HepG2 (cell line): Measurements from ENCODE around the gene COX5B. TPM values are rescaled to one million over a fixed set of nuclear protein-coding genes. Genes with fewer than 3 reads are reported as not detected.

Source experiments
- DMAP1 ChIP-seq: IDR thresholded peaks from 2 replicates; pipeline ENCODE4 v1.6.1; 2016
- EED ChIP-seq: sonication (generic); formaldehyde crosslinking; IDR thresholded peaks from 2 replicates; pipeline ENCODE4 v1.5.0; 2020; ENCODE audit warnings: mild to moderate bottlenecking, missing genetic modification reagents
- EHMT2 ChIP-seq: fragments of 200-600 bp; sonication (generic); IDR thresholded peaks from 2 replicates; pipeline ENCODE4 v1.7.0; 2017; ENCODE audit warnings: antibody characterized with exemption, low read depth, low read length, borderline replicate concordance
- GATAD2A ChIP-seq: IDR thresholded peaks from 2 replicates; pipeline ENCODE4 v1.6.1; 2016
- GTF2F1 ChIP-seq: fragments of 150-350 bp; IDR thresholded peaks from 2 replicates; pipeline ENCODE4 v1.6.1; 2014; ENCODE audit warnings: low read length
- LCORL ChIP-seq, 2 experiments: fragments of 450-650 bp in 1 of 2; sonication (generic) in 1 of 2; formaldehyde crosslinking in 1 of 2; IDR thresholded peaks; 2 replicates each; pipeline versions ENCODE4 v1.5.0 to v1.6.1; 2017 to 2020; ENCODE audit warnings: antibody characterized with exemption in 1 of 2, missing genetic modification reagents in 1 of 2
- MLXIP ChIP-seq: sonication (generic); formaldehyde crosslinking; IDR thresholded peaks from 2 replicates; pipeline ENCODE4 v1.9.0; 2021; ENCODE audit warnings: missing genetic modification reagents, borderline replicate concordance
- MYPOP ChIP-seq: sonication (generic); formaldehyde crosslinking; IDR thresholded peaks from 2 replicates; pipeline ENCODE4 v1.8.1; 2023; ENCODE audit warnings: mild to moderate bottlenecking, moderate library complexity, missing genetic modification reagents
- REST ChIP-seq, 2 experiments: IDR thresholded peaks; 2 replicates each; pipeline ENCODE4 v1.6.1; 2011 to 2012; ENCODE audit warnings: low read length in 2 of 2, borderline replicate concordance in 1 of 2, low read depth in 1 of 2, mild to moderate bottlenecking in 1 of 2, moderate library complexity in 1 of 2
- RFXANK ChIP-seq: IDR thresholded peaks from 2 replicates; pipeline ENCODE4 v1.6.1; 2016
- TBX2 ChIP-seq: sonication (generic); formaldehyde crosslinking; IDR thresholded peaks from 2 replicates; pipeline ENCODE4 v1.5.0; 2020; ENCODE audit warnings: missing genetic modification reagents, mild to moderate bottlenecking, borderline replicate concordance
- ZBTB25 ChIP-seq: IDR thresholded peaks from 2 replicates; pipeline ENCODE4 v1.6.1; 2018; ENCODE audit warnings: missing genetic modification reagents
- ZNF275 ChIP-seq: sonication (generic); formaldehyde crosslinking; IDR thresholded peaks from 2 replicates; pipeline ENCODE4 v1.8.0; 2022; ENCODE audit warnings: missing genetic modification reagents, mild to moderate bottlenecking, inconsistent platforms, borderline replicate concordance
- ZNF350 ChIP-seq: sonication (generic); formaldehyde crosslinking; IDR thresholded peaks from 2 replicates; pipeline ENCODE4 v1.4.0; 2020; ENCODE audit warnings: mild to moderate bottlenecking, low read depth, missing genetic modification reagents, borderline replicate concordance
- ZNF382 ChIP-seq: sonication (generic); formaldehyde crosslinking; IDR thresholded peaks from 2 replicates; pipeline ENCODE4 v1.5.0; 2020; ENCODE audit warnings: missing genetic modification reagents, mild to moderate bottlenecking, borderline replicate concordance
- ZNF543 ChIP-seq: sonication (generic); formaldehyde crosslinking; IDR thresholded peaks from 2 replicates; pipeline ENCODE4 v1.4.0; 2020; ENCODE audit warnings: mild to moderate bottlenecking, missing genetic modification reagents
- ZNF614 ChIP-seq: IDR thresholded peaks from 2 replicates; pipeline ENCODE4 v1.6.1; 2018; ENCODE audit warnings: missing biosample characterization, missing genetic modification reagents, inconsistent platforms, borderline replicate concordance
- ZNF883 ChIP-seq: sonication (generic); formaldehyde crosslinking; IDR thresholded peaks from 2 replicates; pipeline ENCODE4 v1.5.1; 2020; ENCODE audit warnings: mild to moderate bottlenecking, missing genetic modification reagents; ENCODE audit errors: not compliant biosample characterization
- polyA plus RNA-seq, 8 experiments: library from polyadenylated mRNA; depleted of rRNA in 3 of 8; stranded (reverse) in 7 of 8; unstranded in 1 of 8; fragments of >200 nt; fragmentation: Illumina TruSeq in 4 of 8; extraction: Trizol in 4 of 8; gene quantifications; 2 replicates each; pipeline versions ENCODE4 v1.2.1 to v1.2.3, GENCODE V29; 2011 to 2016; ENCODE audit warnings: low read depth in 4 of 8, missing spikeins in 1 of 8, mixed read lengths in 1 of 8; ENCODE audit not compliant: insufficient read depth in 1 of 8
- total RNA-seq, 5 experiments: library from RNA; depleted of rRNA; stranded (reverse); fragments of >200 nt; fragmentation: Illumina TruSeq; extraction: Trizol; gene quantifications; 2 replicates each; pipeline ENCODE4 v1.2.3, GENCODE V29; 2016; ENCODE audit warnings: low read depth in 1 of 5

The COX5B gene
- total and polyA plus RNA-seq, 2 of the 13 experiments (the other 11 are each of a cell fraction or from before 2014, with no cell fraction given), result 453 to 536 TPM

GRCh38 chr2:97697252-97698235 is 51.7 kb downstream of the COX5B start (continued):
- TF ChIP-seq DMAP1 (CRISPR knock-in tag), result no peak
- TF ChIP-seq GTF2F1, result no peak
- no peak for TF ChIP-seq ZNF350
- no peak for TF ChIP-seq RFXANK (CRISPR knock-in tag)
- TF ChIP-seq REST (IDR thresholded peaks at IDR 0.05; ENCODE audit: borderline replicate concordance in 1 of 2, low read depth in 1 of 2, low read length in 2 of 2), result no peak
- TF ChIP-seq ZNF275, result no peak
- no peak for TF ChIP-seq EHMT2
- 0 out of 2 replicates have a peak, but pooled peaks have one; percentile 36 for TF ChIP-seq ZBTB25 (CRISPR knock-in tag)
- TF ChIP-seq ZNF543 (CRISPR knock-in tag), result no peak
- TF ChIP-seq ZNF614 (CRISPR knock-in tag), result no peak
- TF ChIP-seq GATAD2A (CRISPR knock-in tag), result peak; percentile 43; the same call in 1 of the 2 replicates
- no peak for TF ChIP-seq LCORL (IDR thresholded peaks at IDR 0.05)
- TF ChIP-seq LCORL (CRISPR knock-in tag; IDR thresholded peaks at IDR 0.05), result no peak
- no peak for TF ChIP-seq ZNF382 (CRISPR knock-in tag)
- TF ChIP-seq TBX2 (CRISPR knock-in tag), result no peak
- no peak for TF ChIP-seq MLXIP (CRISPR knock-in tag)
- no peak for TF ChIP-seq ZNF883 (CRISPR knock-in tag)
- no peak for TF ChIP-seq EED
- TF ChIP-seq MYPOP (CRISPR knock-in tag), result no peak
